Skeletal muscle tissue (tissue), 4 donors: ENCODE results near the gene ANXA3. TPM values are rescaled to one million over a fixed set of nuclear protein-coding genes. Genes with fewer than 3 reads are reported as not detected.

Experiments used
- H3K27ac ChIP-seq: one replicate; pipeline ENCODE4 v1.7.0; 2013; ENCODE audit warnings: mild to moderate bottlenecking, low read depth, low read length, inconsistent platforms
- H3K27me3 ChIP-seq, 3 donors: one replicate each; pipeline ENCODE4 v1.7.0; 2013; ENCODE audit warnings: low read length in 3 of 3; ENCODE audit not compliant: control insufficient read depth in 3 of 3, insufficient read depth in 3 of 3
- H3K36me3 ChIP-seq, 3 donors: one replicate each; pipeline ENCODE4 v1.7.0; 2013; ENCODE audit warnings: low read length in 3 of 3; ENCODE audit not compliant: control insufficient read depth in 3 of 3, insufficient read depth in 3 of 3
- H3K4me1 ChIP-seq, 3 donors: one replicate each; pipeline ENCODE4 v1.7.0; 2013; ENCODE audit warnings: low read length in 3 of 3, mild to moderate bottlenecking in 3 of 3; ENCODE audit not compliant: control insufficient read depth in 3 of 3, insufficient read depth in 3 of 3
- H3K4me3 ChIP-seq, 3 donors: one replicate each; pipeline ENCODE4 v1.7.0; 2013; ENCODE audit warnings: low read length in 3 of 3
- H3K9ac ChIP-seq, 3 donors: one replicate each; pipeline ENCODE4 v1.7.0; 2013; ENCODE audit warnings: low read length in 3 of 3, mild to moderate bottlenecking in 3 of 3, moderate library complexity in 2 of 3, low read depth in 1 of 3
- H3K9me3 ChIP-seq, 3 donors: one replicate each; pipeline ENCODE4 v1.7.0; 2013; ENCODE audit warnings: low read length in 3 of 3; ENCODE audit not compliant: control insufficient read depth in 3 of 3
- total RNA-seq: library from RNA; depleted of rRNA; stranded (reverse); fragments of >200 nt; gene quantifications from one replicate; pipeline ENCODE4 v1.2.3, GENCODE V29; 2014
- donor health status: Osteomylitis.

The ANXA3 gene
- total RNA-seq, 1 donor from 2014 or later = 14.6 TPM

GRCh38 chr4:78606035-78606434 is 54.5 kb downstream of the ANXA3 start:
- peaks cover 0 to 2% (median 0%) of the 10 kb centered on the region in 3 donors for H3K27me3 ChIP-seq
- H3K9me3 ChIP-seq = no peaks in the 10 kb centered on the region
- H3K36me3 ChIP-seq = no peaks in the 10 kb centered on the region
- H3K4me3 ChIP-seq = no peak overlapping the region
- peaks cover 0 to 4% (median 0%) of the 10 kb centered on the region in 3 donors for H3K4me1 ChIP-seq
- no peak overlapping the region for H3K27ac ChIP-seq
- H3K9ac ChIP-seq = no peak overlapping the region

GRCh38 chr4:78606530-78607095 is 55.0 kb downstream of the ANXA3 start:
- Histone ChIP-seq H3K4me1 (peaks cover 0 to 4% (median 0%) of the 10 kb centered on the region in 3 donors), H3K36me3 (no peaks in the 10 kb centered on the region), H3K9ac (no peak overlapping the region), H3K27me3 (peaks cover 0 to 2% (median 0%) of the 10 kb centered on the region in 3 donors), H3K9me3 (no peaks in the 10 kb centered on the region), H3K4me3 (no peak overlapping the region), H3K27ac (no peak overlapping the region)

- Histone ChIP-seq H3K9me3 (no peaks in the 10 kb centered on the region), H3K4me3 (no peak overlapping the region), H3K27ac (no peak overlapping the region), H3K9ac (no peak overlapping the region), H3K4me1 (no peaks in the 10 kb centered on the region), H3K27me3 (peaks cover 0 to 2% (median 0%) of the 10 kb centered on the region in 3 donors), H3K36me3 (no peaks in the 10 kb centered on the region)
Observed at GRCh38 chr4:78608684-78609083, 57.1 kb downstream of the ANXA3 start.

- Histone ChIP-seq H3K27ac (no peak overlapping the region), H3K4me3 (no peak overlapping the region), H3K9ac (no peak overlapping the region)
Observed at GRCh38 chr4:78609580-78609979, 58.0 kb downstream of the ANXA3 start.

GRCh38 chr4:78610546-78611214 is 59.1 kb downstream of the ANXA3 start:
- Histone ChIP-seq H3K27me3 (peaks cover 0 to 2% (median 0%) of the 10 kb centered on the region in 3 donors), H3K9ac (no peak overlapping the region), H3K4me3 (no peak overlapping the region), H3K36me3 (no peaks in the 10 kb centered on the region), H3K27ac (no peak overlapping the region), H3K4me1 (no peaks in the 10 kb centered on the region), H3K9me3 (no peaks in the 10 kb centered on the region)

More at GRCh38 chr4:78609580-78609979, 58.0 kb downstream of the ANXA3 start:
- Histone ChIP-seq H3K9me3 (no peaks in the 10 kb centered on the region), H3K27me3 (peaks cover 0 to 2% (median 0%) of the 10 kb centered on the region in 3 donors), H3K4me1 (no peaks in the 10 kb centered on the region), H3K36me3 (no peaks in the 10 kb centered on the region)

GRCh38 chr4:78611215-78611558 is 59.6 kb downstream of the ANXA3 start:
- Histone ChIP-seq H3K36me3 (no peaks in the 10 kb centered on the region), H3K4me1 (no peaks in the 10 kb centered on the region), H3K4me3 (no peak overlapping the region), H3K9ac (no peak overlapping the region), H3K9me3 (no peaks in the 10 kb centered on the region), H3K27me3 (no peaks in the 10 kb centered on the region), H3K27ac (no peak overlapping the region)

GRCh38 chr4:78612398-78613178 is 61.0 kb downstream of the ANXA3 start:
- Histone ChIP-seq H3K9ac (no peak overlapping the region), H3K4me3 (no peak overlapping the region), H3K27ac (no peak overlapping the region), H3K36me3 (no peaks in the 10 kb centered on the region), H3K4me1 (no peaks in the 10 kb centered on the region), H3K27me3 (no peaks in the 10 kb centered on the region), H3K9me3 (no peaks in the 10 kb centered on the region)

GRCh38 chr4:78613522-78614321 is 62.2 kb downstream of the ANXA3 start:
- Histone ChIP-seq H3K36me3 (no peaks in the 10 kb centered on the region), H3K4me3 (no peak overlapping the region), H3K27me3 (no peaks in the 10 kb centered on the region), H3K9me3 (no peaks in the 10 kb centered on the region), H3K9ac (no peak overlapping the region), H3K4me1 (no peaks in the 10 kb centered on the region), H3K27ac (no peak overlapping the region)

GRCh38 chr4:78616046-78616498 is 64.5 kb downstream of the ANXA3 start:
- no peaks in the 10 kb centered on the region for H3K4me1 ChIP-seq
- no peak overlapping the region for H3K4me3 ChIP-seq
- H3K27me3 ChIP-seq = no peaks in the 10 kb centered on the region
- no peak overlapping the region for H3K27ac ChIP-seq
- H3K9ac ChIP-seq = no peak overlapping the region
- no peaks in the 10 kb centered on the region for H3K9me3 ChIP-seq
- H3K36me3 ChIP-seq = no peaks in the 10 kb centered on the region
